HCT116 (cell line): Measurements from ENCODE around the gene PIK3CA. TPM values are rescaled to one million over a fixed set of nuclear protein-coding genes. Genes with fewer than 3 reads are reported as not detected.

Experiments used
- ATAC-seq: fragments of 200-7000 bp; cut with Tn5 transposase; 2 replicates; pipeline ENCODE4 v1.9.1; 2020; ENCODE audit warnings: mild to moderate bottlenecking, moderate library complexity
- BruUV-seq: library from RNA; stranded (reverse); fragments of 400-500 nt; replicated peaks from 2 replicates; lab custom pipeline; 2021; lab: Mats Ljungman, UMichigan
- CTCF ChIA-PET: fragments of 300-600 bp; sonication (Branson Sonifier 250); formaldehyde crosslinking; loops from one replicate; lab custom pipeline; 2021; ENCODE audit warnings: antibody characterized with exemption; lab: Charles Lee
- POLR2A ChIA-PET: fragments of 300-600, 350-600 bp; sonication (Branson Sonifier 250); formaldehyde crosslinking; loops from one replicate; lab custom pipeline; 2021; ENCODE audit warnings: antibody characterized with exemption; lab: Charles Lee
- RAD21 ChIA-PET, 2 experiments: fragments of 300-600 bp; sonication (Branson Sonifier 250); formaldehyde crosslinking; loops; one replicate each; lab custom pipeline; 2023; ENCODE audit warnings: low total read pairs in 2 of 2; ENCODE audit not compliant: uncharacterized antibody in 2 of 2, unreplicated experiment in 2 of 2, low non-redundant PET in 1 of 2; lab: Charles Lee
- DNase-seq: peaks from one replicate; pipeline ENCODE4 v3.0.0-alpha.2; 2010; ENCODE audit warnings: low read depth, low spot score
- H2AFZ ChIP-seq: fragments of 200-600 bp; shearing (Covaris generic), sonication (generic); 2 replicates; pipeline ENCODE4 v1.6.1; 2017; ENCODE audit warnings: low read depth, mixed run types, mixed read lengths, antibody characterized with exemption, low read length; ENCODE audit not compliant: poor library complexity, severe bottlenecking
- H3K27ac ChIP-seq: 2 replicates; pipeline ENCODE4 v1.5.1; 2012; ENCODE audit warnings: low read depth, low read length
- H3K27me3 ChIP-seq: fragments of 200-600 bp; sonication (generic); 2 replicates; pipeline ENCODE4 v1.6.1; 2016; ENCODE audit warnings: mixed run types, low read length, mixed read lengths; ENCODE audit not compliant: insufficient read depth
- H3K36me3 ChIP-seq, 2 experiments: fragments of 200-500 bp in 1 of 2; fragments of 200-600 bp in 1 of 2; sonication (Bioruptor generic) in 1 of 2; sonication (generic) in 1 of 2; 2 replicates each; pipeline versions ENCODE4 v1.5.1 to v1.6.1; 2014 to 2016; ENCODE audit warnings: low read length in 2 of 2, inconsistent platforms in 1 of 2, mixed read lengths in 1 of 2, mixed run types in 1 of 2; ENCODE audit not compliant: insufficient read depth in 2 of 2, control insufficient read depth in 1 of 2
- H3K4me1 ChIP-seq, 2 experiments: fragments of 200-600 bp in 1 of 2; sonication (generic) in 1 of 2; 2 replicates each; pipeline versions ENCODE4 v1.5.1 to v1.6.1; 2012 to 2017; ENCODE audit warnings: low read length in 2 of 2, inconsistent platforms in 1 of 2, mild to moderate bottlenecking in 1 of 2, mixed read lengths in 1 of 2, mixed run types in 1 of 2, moderate library complexity in 1 of 2; ENCODE audit not compliant: insufficient read depth in 2 of 2, control insufficient read depth in 1 of 2
- H3K4me2 ChIP-seq: fragments of 200-600 bp; sonication (generic); 2 replicates; pipeline ENCODE4 v1.6.1; 2017; ENCODE audit warnings: mixed run types, low read length, mixed read lengths
- H3K4me3 ChIP-seq, 2 experiments: fragments of 200-600 bp in 1 of 2; sonication (generic) in 1 of 2; replicated peaks in 1 of 2; 2 replicates each; pipeline ENCODE4 v1.5.1; 2011 to 2016; ENCODE audit warnings: low read length in 2 of 2, control low read depth in 1 of 2, low read depth in 1 of 2, mild to moderate bottlenecking in 1 of 2, mixed read lengths in 1 of 2, mixed run types in 1 of 2
- H3K79me2 ChIP-seq: fragments of 200-600 bp; sonication (generic); 2 replicates; pipeline ENCODE4 v1.6.1; 2017; ENCODE audit warnings: mild to moderate bottlenecking, mixed run types, low read length, moderate library complexity, mixed read lengths; ENCODE audit not compliant: insufficient read depth
- H3K9ac ChIP-seq: fragments of 200-600 bp; sonication (generic); 2 replicates; pipeline ENCODE4 v1.6.1; 2016; ENCODE audit warnings: low read length, mixed read lengths
- H3K9me2 ChIP-seq: fragments of 200-600 bp; sonication (generic), shearing (Covaris generic); 2 replicates; pipeline ENCODE4 v1.6.1; 2017; ENCODE audit warnings: mixed run types, mild to moderate bottlenecking, moderate library complexity; ENCODE audit not compliant: insufficient read depth
- H3K9me3 ChIP-seq, 2 experiments: fragments of 200-500 bp in 1 of 2; fragments of 200-600 bp in 1 of 2; sonication (Bioruptor generic) in 1 of 2; sonication (generic) in 1 of 2; 2 replicates each; pipeline ENCODE4 v1.6.1; 2014 to 2017; ENCODE audit warnings: low read length in 2 of 2, mixed read lengths in 2 of 2, inconsistent platforms in 1 of 2, low read depth in 1 of 2, mild to moderate bottlenecking in 1 of 2, mixed run types in 1 of 2, moderate library complexity in 1 of 2; ENCODE audit not compliant: control insufficient read depth in 1 of 2, insufficient read depth in 1 of 2
- H4K20me1 ChIP-seq: fragments of 200-600 bp; sonication (generic), shearing (Covaris generic); 2 replicates; pipeline ENCODE4 v1.6.1; 2017; ENCODE audit warnings: mixed run types, mild to moderate bottlenecking, moderate library complexity; ENCODE audit not compliant: insufficient read depth
- CBX3 ChIP-seq: IDR thresholded peaks from 2 replicates; pipeline ENCODE4 v1.6.1; 2012; ENCODE audit warnings: low read depth
- EGR1 ChIP-seq: IDR thresholded peaks from 2 replicates; pipeline ENCODE4 v1.6.1; 2012; ENCODE audit warnings: low read depth
- EZH2 ChIP-seq: fragments of 200-600 bp; sonication (generic); IDR thresholded peaks from 2 replicates; pipeline ENCODE4 v1.6.1; 2017; ENCODE audit warnings: antibody characterized with exemption, mixed run types
- EZH2phosphoT487 ChIP-seq: fragments of 200-600 bp; IDR thresholded peaks from 2 replicates; pipeline ENCODE4 v1.6.1; 2018; ENCODE audit warnings: antibody characterized with exemption, borderline replicate concordance
- JUND ChIP-seq: IDR thresholded peaks from 2 replicates; pipeline ENCODE4 v1.6.1; 2012
- POLR2AphosphoS5 ChIP-seq: IDR thresholded peaks from 2 replicates; pipeline ENCODE4 v1.6.1; 2011; ENCODE audit warnings: mild to moderate bottlenecking, low read depth, low read length, moderate library complexity
- RAD21 ChIP-seq: IDR thresholded peaks from 2 replicates; pipeline ENCODE4 v1.6.1; 2012; ENCODE audit warnings: low read depth, mild to moderate bottlenecking
- SIN3A ChIP-seq: IDR thresholded peaks from 2 replicates; pipeline ENCODE4 v1.6.1; 2012; ENCODE audit warnings: low read depth
- SP1 ChIP-seq: IDR thresholded peaks from 2 replicates; pipeline ENCODE4 v1.6.1; 2012; ENCODE audit warnings: low read depth
- YY1 ChIP-seq: IDR thresholded peaks from 2 replicates; pipeline ENCODE4 v1.6.1; 2011; ENCODE audit warnings: low read length, low read depth, moderate library complexity, mild to moderate bottlenecking; ENCODE audit not compliant: insufficient replicate concordance; ENCODE audit errors: extremely low read depth
- ZFX ChIP-seq: fragments of 450-650 bp; IDR thresholded peaks from 2 replicates; pipeline ENCODE4 v1.6.1; 2017
- ZNF274 ChIP-seq: fragments of 200-500 bp; sonication (Bioruptor generic); IDR thresholded peaks from 2 replicates; pipeline ENCODE4 v1.6.1; 2014; ENCODE audit warnings: mild to moderate bottlenecking, low read depth, low read length, inconsistent platforms
- intact Hi-C: fragments of 100-400 bp; cut with micrococcal nuclease; formaldehyde crosslinking; loops from 2 replicates; pipeline ENCODE4 v1.10.0; 2022
- total RNA-seq: library from RNA; stranded (reverse); gene quantifications from one replicate; pipeline ENCODE4 v1.2.1, GENCODE V29; 2021; ENCODE audit not compliant: unreplicated experiment
- TF ChIP-seq, protein P1 (sequence below): IDR thresholded peaks from 2 replicates; pipeline ENCODE4 v1.6.1; 2012
- TF ChIP-seq, protein P2 (sequence below), 3 experiments: fragments of 200-600 bp in 1 of 3; sonication (generic) in 1 of 3; IDR thresholded peaks in 2 of 3; conservative IDR thresholded peaks in 1 of 3; 2 replicates each; pipeline ENCODE4 v1.5.1; 2012 to 2017; ENCODE audit warnings: low read depth in 2 of 3, low read length in 2 of 3, antibody characterized with exemption in 1 of 3, borderline replicate concordance in 1 of 3, control low read depth in 1 of 3, mild to moderate bottlenecking in 1 of 3, mixed read lengths in 1 of 3, mixed run types in 1 of 3, moderate library complexity in 1 of 3; ENCODE audit not compliant: insufficient read depth in 1 of 3
- TF ChIP-seq, protein P3 (sequence below): IDR thresholded peaks from 2 replicates; pipeline ENCODE4 v1.6.1; 2012; ENCODE audit warnings: low read depth

Gene PIK3CA
- total RNA-seq, 1 experiment from 2014 or later = 17.9 TPM

DNA sequence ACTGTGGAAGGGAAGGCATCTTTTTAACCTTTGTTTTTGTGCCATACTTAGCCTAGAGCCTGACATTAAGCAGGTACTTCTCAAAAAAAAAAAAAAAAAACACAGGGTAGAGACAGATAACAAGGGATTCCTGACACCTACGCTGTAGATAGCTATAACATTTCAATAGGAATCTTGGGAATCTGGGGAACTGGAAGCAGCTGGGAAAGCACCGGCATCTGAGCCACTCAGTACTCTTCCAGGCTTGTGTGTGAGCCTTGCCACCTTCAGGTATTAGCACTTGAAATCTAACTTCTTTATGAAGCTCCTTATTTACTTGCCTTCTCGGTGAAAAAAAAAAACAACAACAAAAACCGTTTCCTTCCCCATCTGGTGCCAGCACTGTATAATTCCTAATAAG lies 46.8 kb downstream of the PIK3CA start:
- H3K27ac ChIP-seq = no peak overlapping the region
- H2AFZ ChIP-seq = no peak overlapping the region
- intact Hi-C loops = no loop called here
- ChIA-PET CTCF (no interaction called here), POLR2A (interaction anchor here (0.6 kb wide), 1 partner anchor 460 kb away, joined by 4 read pairs; no protein-coding TSS in a partner anchor), RAD21 (no interaction called here)
- H3K27me3 ChIP-seq = no peaks in the 10 kb centered on the region
- H3K9me2 ChIP-seq = no peaks in the 10 kb centered on the region
- no peak overlapping the region for H3K9ac ChIP-seq
- no peak for DNase-seq
- H4K20me1 ChIP-seq = no peaks in the 10 kb centered on the region
- H3K4me3 ChIP-seq = no peak overlapping the region
- H3K9me3 ChIP-seq = no peaks in the 10 kb centered on the region
- H3K4me2 ChIP-seq = no peak overlapping the region
- H3K36me3 ChIP-seq = no peaks in the 10 kb centered on the region; a peak in 1 of 4 replicates
- no peaks in the 10 kb centered on the region for H3K4me1 ChIP-seq
- no peaks in the 10 kb centered on the region for H3K79me2 ChIP-seq
- no TSS peak for BruUV-seq
- TF ChIP-seq EZH2phosphoT487 (no peak), YY1 (no peak), RAD21 (no peak), EGR1 (no peak), ZNF274 (no peak), EZH2 (no peak), CBX3 (no peak), POLR2AphosphoS5 (no peak), ZFX (no peak), SIN3A (no peak), JUND (no peak), SP1 (no peak)
- TF ChIP-seq, protein P1, sequence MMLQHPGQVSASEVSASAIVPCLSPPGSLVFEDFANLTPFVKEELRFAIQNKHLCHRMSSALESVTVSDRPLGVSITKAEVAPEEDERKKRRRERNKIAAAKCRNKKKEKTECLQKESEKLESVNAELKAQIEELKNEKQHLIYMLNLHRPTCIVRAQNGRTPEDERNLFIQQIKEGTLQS = no peak
- TF ChIP-seq, protein P2, sequence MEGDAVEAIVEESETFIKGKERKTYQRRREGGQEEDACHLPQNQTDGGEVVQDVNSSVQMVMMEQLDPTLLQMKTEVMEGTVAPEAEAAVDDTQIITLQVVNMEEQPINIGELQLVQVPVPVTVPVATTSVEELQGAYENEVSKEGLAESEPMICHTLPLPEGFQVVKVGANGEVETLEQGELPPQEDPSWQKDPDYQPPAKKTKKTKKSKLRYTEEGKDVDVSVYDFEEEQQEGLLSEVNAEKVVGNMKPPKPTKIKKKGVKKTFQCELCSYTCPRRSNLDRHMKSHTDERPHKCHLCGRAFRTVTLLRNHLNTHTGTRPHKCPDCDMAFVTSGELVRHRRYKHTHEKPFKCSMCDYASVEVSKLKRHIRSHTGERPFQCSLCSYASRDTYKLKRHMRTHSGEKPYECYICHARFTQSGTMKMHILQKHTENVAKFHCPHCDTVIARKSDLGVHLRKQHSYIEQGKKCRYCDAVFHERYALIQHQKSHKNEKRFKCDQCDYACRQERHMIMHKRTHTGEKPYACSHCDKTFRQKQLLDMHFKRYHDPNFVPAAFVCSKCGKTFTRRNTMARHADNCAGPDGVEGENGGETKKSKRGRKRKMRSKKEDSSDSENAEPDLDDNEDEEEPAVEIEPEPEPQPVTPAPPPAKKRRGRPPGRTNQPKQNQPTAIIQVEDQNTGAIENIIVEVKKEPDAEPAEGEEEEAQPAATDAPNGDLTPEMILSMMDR (IDR thresholded peaks at IDR 0.05 in 2 of 3, conservative IDR thresholded peaks at IDR 0.05 in 1 of 3; ENCODE audit: borderline replicate concordance in 1 of 3, insufficient read depth in 1 of 3, low read depth in 2 of 3, low read length in 2 of 3) = no peak
- TF ChIP-seq, protein P3, sequence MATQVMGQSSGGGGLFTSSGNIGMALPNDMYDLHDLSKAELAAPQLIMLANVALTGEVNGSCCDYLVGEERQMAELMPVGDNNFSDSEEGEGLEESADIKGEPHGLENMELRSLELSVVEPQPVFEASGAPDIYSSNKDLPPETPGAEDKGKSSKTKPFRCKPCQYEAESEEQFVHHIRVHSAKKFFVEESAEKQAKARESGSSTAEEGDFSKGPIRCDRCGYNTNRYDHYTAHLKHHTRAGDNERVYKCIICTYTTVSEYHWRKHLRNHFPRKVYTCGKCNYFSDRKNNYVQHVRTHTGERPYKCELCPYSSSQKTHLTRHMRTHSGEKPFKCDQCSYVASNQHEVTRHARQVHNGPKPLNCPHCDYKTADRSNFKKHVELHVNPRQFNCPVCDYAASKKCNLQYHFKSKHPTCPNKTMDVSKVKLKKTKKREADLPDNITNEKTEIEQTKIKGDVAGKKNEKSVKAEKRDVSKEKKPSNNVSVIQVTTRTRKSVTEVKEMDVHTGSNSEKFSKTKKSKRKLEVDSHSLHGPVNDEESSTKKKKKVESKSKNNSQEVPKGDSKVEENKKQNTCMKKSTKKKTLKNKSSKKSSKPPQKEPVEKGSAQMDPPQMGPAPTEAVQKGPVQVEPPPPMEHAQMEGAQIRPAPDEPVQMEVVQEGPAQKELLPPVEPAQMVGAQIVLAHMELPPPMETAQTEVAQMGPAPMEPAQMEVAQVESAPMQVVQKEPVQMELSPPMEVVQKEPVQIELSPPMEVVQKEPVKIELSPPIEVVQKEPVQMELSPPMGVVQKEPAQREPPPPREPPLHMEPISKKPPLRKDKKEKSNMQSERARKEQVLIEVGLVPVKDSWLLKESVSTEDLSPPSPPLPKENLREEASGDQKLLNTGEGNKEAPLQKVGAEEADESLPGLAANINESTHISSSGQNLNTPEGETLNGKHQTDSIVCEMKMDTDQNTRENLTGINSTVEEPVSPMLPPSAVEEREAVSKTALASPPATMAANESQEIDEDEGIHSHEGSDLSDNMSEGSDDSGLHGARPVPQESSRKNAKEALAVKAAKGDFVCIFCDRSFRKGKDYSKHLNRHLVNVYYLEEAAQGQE = no peak
- TF ChIP-seq, all 23 proteins: peak for 0
- ATAC-seq = no peak
